Left ventricle myocardium superior (tissue), 1 donor: ENCODE measurements around the gene EIF1. TPM values are rescaled to one million over a fixed set of nuclear protein-coding genes. Genes with fewer than 3 reads are reported as not detected.

Experiments used
- ATAC-seq: fragments of 200-7000 bp; cut with Tn5 transposase; one replicate; pipeline ENCODE4 v1.9.1; 2020; ENCODE audit warnings: mild to moderate bottlenecking, moderate library complexity
- DNase-seq: peaks from one replicate; pipeline ENCODE4 v3.0.0-alpha.2; 2020
- intact Hi-C: fragments of 100-400 bp; cut with micrococcal nuclease; formaldehyde crosslinking; loops from one replicate; pipeline ENCODE4 v1.11.0; 2022
- total RNA-seq: library from RNA; stranded (reverse); fragmentation: NEBNext Ultra II Directional; extraction: Animal tissue kit (Norgen Biotek cat#: 25700); gene quantifications from one replicate; pipeline ENCODE4 v1.2.1, GENCODE V29; 2021
- donor health status: DM: no; HTN: yes; CAD: no; lungs with severe emphysema.

Gene EIF1
- total RNA-seq, 1 donor from 2014 or later = 1,209 TPM

DNA sequence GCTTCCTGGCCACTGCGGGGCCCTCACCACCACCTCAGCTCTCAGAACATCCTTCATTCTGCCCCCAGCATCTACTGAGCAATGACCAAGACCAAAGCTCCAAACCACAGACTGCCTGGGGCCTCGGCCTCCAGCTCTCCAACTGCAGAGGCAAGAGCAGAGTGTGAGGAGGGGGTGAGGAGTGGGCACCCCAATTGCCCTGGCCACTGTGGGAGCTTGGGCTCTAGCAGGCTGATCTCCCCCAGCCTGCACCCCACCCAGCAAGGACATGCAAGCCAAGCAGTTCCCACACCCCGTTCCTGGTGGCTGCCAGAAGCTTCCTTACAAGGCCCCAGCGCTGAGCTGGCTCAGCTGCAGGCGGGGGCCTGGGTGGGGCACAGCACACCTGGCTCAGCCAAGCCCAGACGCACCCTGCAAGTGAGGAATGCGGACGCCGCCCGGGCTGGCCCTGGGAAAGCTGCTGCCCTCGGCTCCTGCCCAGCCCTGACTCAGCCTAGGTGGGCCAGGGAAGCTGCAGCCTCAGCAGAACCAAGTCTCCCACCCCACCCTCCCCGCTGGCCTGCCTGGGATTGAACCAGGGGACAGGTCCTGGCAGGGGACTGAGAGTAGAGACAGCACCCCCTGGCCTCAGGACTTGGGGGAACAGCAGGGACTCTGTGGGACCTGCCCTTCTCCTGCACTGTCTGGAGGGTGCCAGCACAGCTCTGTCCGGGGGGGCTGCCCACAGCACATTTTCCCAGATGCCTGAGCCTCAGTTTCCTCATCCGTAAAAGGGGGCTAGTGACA is 34.6 kb upstream of the EIF1 start:
- DNase-seq (no peak), ATAC-seq (no peak)
- intact Hi-C loops = loop anchor here (10.0 kb wide), 1 partner anchor 749 kb away; no protein-coding TSS in a partner anchor

- DNase-seq (no peak), ATAC-seq (no peak)
- intact Hi-C loops = loop anchor here (10.0 kb wide), 1 partner anchor 750 kb away; no protein-coding TSS in a partner anchor
These were observed 33.7 kb upstream of the EIF1 start for GRCh38 chr17:41654678-41655607.

DNA sequence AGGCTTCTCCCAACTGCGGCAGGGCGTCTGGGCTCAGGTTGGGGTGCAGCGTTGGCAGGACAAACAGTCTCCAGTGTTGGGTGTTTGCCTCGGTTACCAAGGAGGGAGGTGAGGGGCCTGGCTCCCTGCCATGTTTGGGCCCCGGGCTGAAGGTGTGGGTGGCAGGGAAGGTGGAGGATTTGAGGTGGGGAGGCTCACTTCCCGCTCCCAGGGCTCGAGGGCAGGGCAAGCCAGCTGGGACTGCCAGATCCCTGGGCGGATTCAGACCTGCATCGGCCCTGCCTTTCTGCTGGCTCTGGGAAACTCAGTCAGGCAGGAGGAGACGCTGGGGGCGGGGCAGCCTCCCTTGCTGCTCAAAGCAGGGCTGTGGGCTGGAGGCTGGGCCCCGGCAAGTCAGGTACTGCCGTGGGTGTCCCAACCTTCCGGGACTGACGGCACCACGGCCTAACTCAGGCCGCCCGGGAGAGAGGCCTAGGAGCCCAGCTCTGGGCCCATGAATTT is 33.0 kb upstream of the EIF1 start:
- no peak for ATAC-seq
- intact Hi-C loops = loop anchor here (10.0 kb wide), 1 partner anchor 751 kb away; no protein-coding TSS in a partner anchor
- no peak for DNase-seq

- intact Hi-C loops = loop anchor here (10.0 kb wide), 1 partner anchor 752 kb away; no protein-coding TSS in a partner anchor
- DNase-seq = no peak
- ATAC-seq = no peak
These were observed 32.2 kb upstream of the EIF1 start for GRCh38 chr17:41656249-41657023.

- intact Hi-C loops = loop anchor here (10.0 kb wide), 1 partner anchor 752 kb away; no protein-coding TSS in a partner anchor
- ATAC-seq (no peak), DNase-seq (no peak)
These were observed 31.4 kb upstream of the EIF1 start for GRCh38 chr17:41657176-41657754.

- intact Hi-C loops = loop anchor here (10.0 kb wide), 1 partner anchor 753 kb away; no protein-coding TSS in a partner anchor
- DNase-seq (no peak), ATAC-seq (no peak)
These were observed 30.7 kb upstream of the EIF1 start for GRCh38 chr17:41657936-41658335.

- intact Hi-C loops = loop anchor here (10.0 kb wide), 1 partner anchor 754 kb away; no protein-coding TSS in a partner anchor
- ATAC-seq (no peak), DNase-seq (no peak)
These were observed 29.8 kb upstream of the EIF1 start for GRCh38 chr17:41658846-41659245.

DNA sequence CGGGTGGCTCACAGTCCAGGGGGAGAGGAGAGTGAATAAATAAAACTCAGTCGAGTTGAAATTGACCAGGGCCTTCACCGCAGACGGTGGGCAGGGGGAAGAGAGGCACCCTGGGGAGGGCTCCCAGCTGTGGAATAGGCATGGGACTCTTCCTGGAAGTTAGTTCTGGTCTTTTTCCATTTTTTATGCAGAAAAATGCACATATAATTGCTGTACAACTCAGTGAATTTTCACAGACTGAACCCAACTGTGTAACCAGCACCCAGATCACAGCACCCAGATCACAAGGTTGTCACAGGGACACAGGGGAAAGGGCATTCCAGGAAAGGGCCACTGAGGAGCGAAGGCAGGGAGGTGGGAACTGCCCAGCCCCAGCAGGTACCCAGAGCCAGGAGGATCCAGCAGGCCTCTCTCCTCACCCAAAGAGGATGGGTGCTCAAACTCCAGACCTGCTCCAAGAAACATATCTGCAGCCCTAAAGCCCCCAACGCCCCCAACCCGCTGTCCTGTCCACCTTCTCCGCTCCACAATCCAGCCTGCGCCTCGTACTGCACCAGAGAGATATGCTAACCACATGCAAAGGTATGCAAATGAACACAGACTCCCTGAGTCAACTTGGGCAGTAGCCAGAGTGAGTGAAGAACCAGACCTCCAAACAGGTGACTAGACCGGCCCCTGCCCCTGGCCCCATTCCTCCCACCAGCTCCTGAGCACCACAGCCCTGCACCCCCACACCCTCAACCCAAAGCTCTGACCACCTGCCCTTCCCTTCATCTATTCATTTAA is 29.1 kb upstream of the EIF1 start:
- DNase-seq = no peak
- no peak for ATAC-seq
- intact Hi-C loops = loop anchor here (10.0 kb wide), 1 partner anchor 755 kb away; no protein-coding TSS in a partner anchor

DNA sequence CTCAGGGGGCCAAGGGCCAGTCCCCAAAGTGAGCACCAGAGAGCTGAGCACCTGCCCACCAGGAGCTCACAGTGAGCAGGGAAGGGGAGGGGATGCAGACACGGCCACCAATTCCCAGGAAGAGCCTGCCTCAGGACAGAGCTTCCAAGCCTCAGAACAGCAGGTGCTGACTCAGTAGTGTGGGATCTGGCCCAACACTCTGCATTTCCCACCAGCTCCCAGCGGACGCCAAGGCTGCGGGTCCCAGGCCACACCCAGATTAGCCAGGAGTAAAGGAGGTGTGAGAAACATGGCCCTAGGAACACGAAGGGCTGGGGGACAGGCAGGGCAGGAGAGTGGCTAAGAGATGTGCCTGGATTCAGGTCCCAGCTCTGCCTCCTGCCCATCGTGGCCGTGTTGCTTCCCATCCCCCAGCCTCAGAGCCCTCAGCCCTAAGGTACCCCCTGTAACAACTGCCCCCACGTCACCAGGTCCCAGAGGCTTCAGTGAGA is 28.4 kb upstream of the EIF1 start:
- DNase-seq (no peak), ATAC-seq (no peak)
- intact Hi-C loops = no loop called here

DNA sequence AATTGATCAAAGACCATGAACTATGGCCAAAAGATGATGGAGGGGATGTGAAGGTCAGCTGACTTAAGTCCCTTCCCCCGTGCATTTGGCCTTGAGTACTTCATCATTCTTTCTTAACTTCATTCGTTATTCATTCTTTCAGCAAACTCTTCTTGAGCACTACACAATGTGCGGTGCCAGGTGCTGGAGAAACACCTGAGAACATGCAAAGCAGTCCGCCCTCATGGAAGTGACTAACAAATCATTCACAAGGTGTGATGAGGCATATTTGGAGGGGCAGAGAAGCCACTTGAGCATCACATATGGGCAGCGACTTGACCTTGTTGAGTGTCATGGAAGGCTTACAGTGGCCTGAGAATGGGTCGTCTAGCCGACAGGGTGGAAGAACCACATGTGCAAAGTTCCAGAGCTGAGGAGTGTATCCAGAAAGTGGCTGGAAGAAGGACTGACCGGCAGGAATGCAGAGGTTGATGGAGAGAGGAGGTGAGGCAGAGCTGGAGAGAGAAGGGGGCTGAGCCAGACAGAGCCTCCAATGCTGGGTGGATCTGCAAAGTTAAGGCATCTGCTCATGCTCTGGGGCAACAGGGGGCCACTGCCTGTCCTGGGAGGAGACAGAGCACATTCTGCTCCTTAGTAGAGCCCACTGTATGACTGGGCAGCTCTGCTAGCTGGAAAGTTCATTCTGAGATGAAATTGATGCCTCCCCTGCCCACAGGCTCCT is 25.1 kb upstream of the EIF1 start:
- DNase-seq = no peak
- intact Hi-C loops = no loop called here
- ATAC-seq = no peak

DNA sequence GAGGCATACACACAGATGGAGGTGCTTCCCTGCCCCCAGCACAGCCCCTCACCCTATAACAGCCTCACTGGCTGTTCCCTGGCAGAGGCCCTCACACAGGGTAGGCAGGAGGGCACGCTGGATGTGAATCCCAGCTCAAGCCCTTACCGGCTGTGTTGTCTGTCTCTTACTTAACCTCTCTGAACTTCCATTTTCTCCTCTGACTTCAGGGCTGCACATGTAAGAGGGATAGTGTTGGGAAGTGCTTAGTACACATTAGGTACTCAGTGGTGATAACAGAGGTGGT is 24.6 kb upstream of the EIF1 start:
- intact Hi-C loops = no loop called here
- DNase-seq = no peak
- ATAC-seq = no peak

DNA sequence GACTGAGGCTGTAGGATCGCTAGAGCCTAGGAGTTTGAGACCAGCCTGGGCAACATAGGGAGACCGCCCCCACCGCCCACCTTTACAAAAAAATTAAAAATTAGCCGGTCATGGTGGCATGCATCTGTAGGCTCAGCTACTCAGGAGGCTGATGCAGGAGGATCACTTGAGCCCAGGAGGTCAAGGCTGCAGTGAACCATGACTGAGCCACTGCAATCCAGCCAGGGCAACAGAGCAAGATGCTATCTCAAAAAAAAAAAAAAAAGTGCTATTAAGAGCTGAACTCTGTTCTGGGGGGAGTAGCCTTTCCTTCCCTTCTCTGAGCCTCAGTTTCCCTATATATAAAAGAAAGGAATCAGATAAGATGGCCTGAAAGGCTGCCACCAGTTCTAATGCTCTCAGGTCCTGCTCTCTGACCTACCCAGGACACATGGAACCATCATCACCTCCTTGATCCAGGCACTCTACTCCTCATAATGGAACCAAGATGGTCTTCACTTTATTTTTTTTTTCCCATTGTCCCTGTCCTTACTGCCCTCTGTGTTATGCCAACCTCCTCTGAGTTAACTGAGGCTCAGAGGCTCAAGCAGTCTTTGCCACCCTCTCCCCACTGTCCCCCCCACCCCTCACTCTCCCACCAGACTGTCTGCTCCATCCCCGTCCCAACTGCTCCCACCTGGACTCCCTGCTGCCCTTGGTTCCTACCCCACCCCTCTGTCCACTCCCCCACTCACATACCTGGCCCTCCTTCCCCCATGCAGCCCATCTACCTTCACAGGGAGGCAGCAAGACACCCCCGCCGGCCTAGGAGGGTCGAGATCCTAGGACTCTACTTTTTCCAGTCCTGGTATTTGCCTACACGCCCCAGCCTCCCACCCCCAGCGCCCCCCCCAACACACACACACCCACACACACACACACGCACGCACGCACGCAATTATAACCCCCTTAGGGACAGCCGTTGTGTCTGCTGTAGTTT is 23.8 kb upstream of the EIF1 start:
- ATAC-seq (no peak), DNase-seq (no peak)
- intact Hi-C loops = no loop called here

DNA sequence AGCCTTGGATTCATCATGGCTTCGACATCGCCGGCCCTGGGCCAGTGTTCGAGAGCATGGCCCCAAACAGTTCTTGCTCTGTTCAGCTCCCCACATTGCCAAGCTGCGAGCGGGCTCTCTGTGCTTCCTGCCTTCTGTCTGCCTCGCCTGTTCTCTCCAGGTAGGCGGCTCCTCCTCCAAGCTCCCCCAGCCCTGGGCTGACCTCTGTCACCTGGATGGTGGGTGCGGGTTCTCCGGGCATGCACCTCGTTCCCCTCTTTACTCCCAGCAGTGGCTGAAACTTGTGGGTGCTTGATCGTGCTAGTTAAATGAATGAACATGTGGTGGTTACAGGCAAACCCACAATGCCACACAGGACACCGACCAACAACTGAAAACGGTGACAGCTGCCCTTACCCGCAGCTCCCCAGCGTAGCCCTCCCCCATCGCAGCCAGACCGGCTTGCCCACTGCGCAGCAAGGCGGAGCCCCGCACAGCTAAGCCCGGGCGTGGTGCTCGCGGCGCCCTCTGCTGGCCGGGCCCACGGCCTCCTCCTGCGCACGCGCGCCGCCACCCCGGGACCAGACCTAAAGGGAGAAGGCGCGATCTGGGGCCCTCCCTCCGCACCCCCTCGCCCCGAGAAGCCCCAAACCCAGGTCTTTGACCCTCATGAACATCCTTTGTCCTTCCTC is 23.0 kb upstream of the EIF1 start:
- ATAC-seq (peak; percentile 96), DNase-seq (peak; percentile 94)
- intact Hi-C loops = no loop called here

GRCh38 chr17:41666237-41666641 is 22.4 kb upstream of the EIF1 start:
- no peak for DNase-seq
- intact Hi-C loops = no loop called here

GRCh38 chr17:41666708-41667279 is 21.9 kb upstream of the EIF1 start:
- peak; percentile 91 for DNase-seq
- intact Hi-C loops = no loop called here
- peak; percentile 84 for ATAC-seq

More at GRCh38 chr17:41666237-41666641, 22.4 kb upstream of the EIF1 start:
- ATAC-seq = peak; percentile 15
